ENCODE results near the gene ATG16L2.
"Not testable (repeated sequence)": the region's sequence is repeated elsewhere in the genome, so short reads cannot be mapped to it uniquely, and the experiment has no call there.

- TF ChIP-seq POLR2A (IDR thresholded peaks at IDR 0.05; ENCODE audit: extremely low read depth, insufficient read length); CTCF (IDR thresholded peaks at IDR 0.05; ENCODE audit: low read depth, low read length); MAX (IDR thresholded peaks at IDR 0.05; ENCODE audit: low read depth, low read length); MYC (IDR thresholded peaks at IDR 0.05; ENCODE audit: low read depth, low read length): not testable (repeated sequence)
These were observed 13.4 kb downstream of the ATG16L2 start for GRCh38 chr11:72827656-72828055.

All from NB4 (cell line).